ENCODE measurements around the gene ZNF195.

Gene ZNF195

DNA sequence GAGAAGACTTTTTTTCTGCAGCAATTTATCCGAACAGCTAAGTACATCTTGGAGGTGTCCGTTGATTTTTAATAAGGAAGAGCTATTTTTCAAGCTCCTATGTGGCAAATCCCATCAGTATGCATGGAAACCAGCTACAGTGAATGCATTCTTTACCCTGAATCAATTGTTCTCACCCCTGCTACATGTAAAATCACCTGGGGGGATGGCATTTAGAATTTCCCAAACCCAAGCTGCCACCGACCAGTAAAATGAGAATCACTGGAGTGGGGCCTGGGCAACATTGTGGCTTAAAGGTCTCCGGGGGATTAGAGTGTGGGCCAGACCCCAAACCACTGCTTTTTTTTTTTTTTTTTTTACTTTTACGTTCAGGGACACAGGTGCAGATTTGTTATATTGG, 2.8 kb upstream of the ZNF195 start:
- Histone ChIP-seq H3K9ac (ENCODE audit: low read length) (no peak overlapping the region), H3K4me3 (ENCODE audit: low read length) (no peak overlapping the region), H3K36me3 (replicated peaks; ENCODE audit: low read depth, low read length) (peaks cover 14% of the 10 kb centered on the region), H3K4me2 (ENCODE audit: low read length) (no peak overlapping the region), H3K27ac (ENCODE audit: low read length) (no peak overlapping the region), H2AFZ (ENCODE audit: low read depth, low read length) (no peak overlapping the region), H3K79me2 (ENCODE audit: low read length) (peaks cover 22% of the 10 kb centered on the region), H3K4me1 (ENCODE audit: low read length) (peaks cover 7% of the 10 kb centered on the region; the same call in 1 of the 2 replicates), H3K9me3 (ENCODE audit: insufficient read depth, low read length) (peaks cover 9% of the 10 kb centered on the region), H4K20me1 (ENCODE audit: insufficient read depth, low read length) (no peaks in the 10 kb centered on the region), H3K27me3 (ENCODE audit: low read depth, low read length) (no peaks in the 10 kb centered on the region)
- no peak for TF ChIP-seq EZH2phosphoT487 (IDR thresholded peaks at IDR 0.05; ENCODE audit: low read depth)
- TF ChIP-seq, protein P1, sequence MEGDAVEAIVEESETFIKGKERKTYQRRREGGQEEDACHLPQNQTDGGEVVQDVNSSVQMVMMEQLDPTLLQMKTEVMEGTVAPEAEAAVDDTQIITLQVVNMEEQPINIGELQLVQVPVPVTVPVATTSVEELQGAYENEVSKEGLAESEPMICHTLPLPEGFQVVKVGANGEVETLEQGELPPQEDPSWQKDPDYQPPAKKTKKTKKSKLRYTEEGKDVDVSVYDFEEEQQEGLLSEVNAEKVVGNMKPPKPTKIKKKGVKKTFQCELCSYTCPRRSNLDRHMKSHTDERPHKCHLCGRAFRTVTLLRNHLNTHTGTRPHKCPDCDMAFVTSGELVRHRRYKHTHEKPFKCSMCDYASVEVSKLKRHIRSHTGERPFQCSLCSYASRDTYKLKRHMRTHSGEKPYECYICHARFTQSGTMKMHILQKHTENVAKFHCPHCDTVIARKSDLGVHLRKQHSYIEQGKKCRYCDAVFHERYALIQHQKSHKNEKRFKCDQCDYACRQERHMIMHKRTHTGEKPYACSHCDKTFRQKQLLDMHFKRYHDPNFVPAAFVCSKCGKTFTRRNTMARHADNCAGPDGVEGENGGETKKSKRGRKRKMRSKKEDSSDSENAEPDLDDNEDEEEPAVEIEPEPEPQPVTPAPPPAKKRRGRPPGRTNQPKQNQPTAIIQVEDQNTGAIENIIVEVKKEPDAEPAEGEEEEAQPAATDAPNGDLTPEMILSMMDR (IDR thresholded peaks at IDR 0.05; ENCODE audit: low read depth, low read length), result no peak

DNA sequence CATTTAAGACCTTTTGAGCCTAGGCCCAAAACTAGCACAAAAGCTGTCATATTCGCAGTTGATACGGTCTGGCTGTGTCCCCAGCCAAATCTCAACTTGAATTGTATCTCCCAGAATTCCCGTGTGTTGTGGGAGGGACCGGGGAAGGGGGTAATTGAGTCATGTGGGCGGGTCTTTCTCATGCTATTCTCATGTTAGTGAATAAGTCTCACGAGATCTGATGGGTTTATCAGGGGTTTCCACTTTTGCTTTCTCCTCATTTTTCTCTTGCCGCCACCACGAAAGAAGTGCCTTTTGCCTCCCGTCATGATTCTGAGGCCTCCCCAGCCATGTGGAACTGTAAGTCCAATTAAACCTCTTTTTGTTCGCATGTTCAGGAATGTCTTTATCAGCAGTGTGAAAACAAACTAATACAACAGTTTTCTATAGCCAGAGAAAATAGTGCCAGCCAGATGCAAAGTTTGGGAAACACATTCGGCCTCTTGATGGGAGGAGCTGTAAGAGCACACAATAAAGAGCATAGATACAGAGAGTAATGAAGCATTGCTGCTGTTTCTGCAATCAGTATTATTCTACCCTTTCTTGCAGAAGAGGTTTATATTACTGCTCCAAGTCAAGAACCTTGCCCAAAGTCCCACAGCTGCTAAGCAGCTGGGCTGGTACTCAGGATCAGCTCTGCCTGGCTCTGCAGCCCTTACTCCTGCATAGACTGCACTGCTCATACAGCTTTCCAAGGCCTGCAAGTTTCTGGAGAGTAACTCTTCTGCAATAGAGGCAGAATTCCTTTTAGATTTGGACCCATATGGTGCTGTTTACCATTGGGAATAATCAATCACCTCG, 2.0 kb upstream of the ZNF195 start:
- H3K36me3 ChIP-seq (replicated peaks; ENCODE audit: low read depth, low read length), result peaks cover 22% of the 10 kb centered on the region
- no peak overlapping the region for H2AFZ ChIP-seq (ENCODE audit: low read depth, low read length)

GRCh38 chr11:3375552-3375951, 3.4 kb downstream of the ZNF195 start:
- TF ChIP-seq, protein P1 (IDR thresholded peaks at IDR 0.05; ENCODE audit: low read depth, low read length), result no peak
- no peak for TF ChIP-seq EZH2phosphoT487 (IDR thresholded peaks at IDR 0.05; ENCODE audit: low read depth)
- H3K36me3 ChIP-seq (replicated peaks; ENCODE audit: low read depth, low read length), result peaks cover 76% of the 10 kb centered on the region
- peaks cover 83% of the 10 kb centered on the region for H3K79me2 ChIP-seq (ENCODE audit: low read length)
- H3K9me3 ChIP-seq (ENCODE audit: insufficient read depth, low read length), result peaks cover 61% of the 10 kb centered on the region
- H2AFZ ChIP-seq (ENCODE audit: low read depth, low read length), result no peak overlapping the region
- no peaks in the 10 kb centered on the region for H3K27me3 ChIP-seq (ENCODE audit: low read depth, low read length)
- H3K9ac ChIP-seq (ENCODE audit: low read length), result no peak overlapping the region
- 0 out of 2 replicates have a peak, but pooled peaks cover 5% of the 10 kb centered on the region for H4K20me1 ChIP-seq (ENCODE audit: insufficient read depth, low read length)
- peaks cover 7% of the 10 kb centered on the region; the same call in 1 of the 2 replicates for H3K4me1 ChIP-seq (ENCODE audit: low read length)
- no peak overlapping the region for H3K27ac ChIP-seq (ENCODE audit: low read length)
- no peak overlapping the region for H3K4me3 ChIP-seq (ENCODE audit: low read length)
- H3K4me2 ChIP-seq (ENCODE audit: low read length), result no peak overlapping the region

More for the DNA sequence above, 2.0 kb upstream of the ZNF195 start:
- Histone ChIP-seq H4K20me1 (ENCODE audit: insufficient read depth, low read length) (no peaks in the 10 kb centered on the region), H3K4me1 (ENCODE audit: low read length) (peaks cover 7% of the 10 kb centered on the region; the same call in 1 of the 2 replicates), H3K27me3 (ENCODE audit: low read depth, low read length) (no peaks in the 10 kb centered on the region), H3K9me3 (ENCODE audit: insufficient read depth, low read length) (peaks cover 17% of the 10 kb centered on the region), H3K27ac (ENCODE audit: low read length) (no peak overlapping the region), H3K4me2 (ENCODE audit: low read length) (no peak overlapping the region), H3K9ac (ENCODE audit: low read length) (no peak overlapping the region), H3K79me2 (ENCODE audit: low read length) (peaks cover 30% of the 10 kb centered on the region), H3K4me3 (ENCODE audit: low read length) (no peak overlapping the region)
- TF ChIP-seq, protein P1 (IDR thresholded peaks at IDR 0.05; ENCODE audit: low read depth, low read length), result no peak
- TF ChIP-seq EZH2phosphoT487 (IDR thresholded peaks at IDR 0.05; ENCODE audit: low read depth), result no peak

GRCh38 chr11:3370311-3370870, 8.6 kb downstream of the ZNF195 start:
- Histone ChIP-seq H3K36me3 (replicated peaks; ENCODE audit: low read depth, low read length) (peaks cover 97% of the 10 kb centered on the region), H3K9me3 (ENCODE audit: insufficient read depth, low read length) (peaks cover 61% of the 10 kb centered on the region), H3K4me2 (ENCODE audit: low read length) (no peak overlapping the region), H3K4me1 (ENCODE audit: low read length) (no peaks in the 10 kb centered on the region), H3K79me2 (ENCODE audit: low read length) (peaks cover 55% of the 10 kb centered on the region), H3K9ac (ENCODE audit: low read length) (no peak overlapping the region), H3K27me3 (ENCODE audit: low read depth, low read length) (no peaks in the 10 kb centered on the region), H4K20me1 (ENCODE audit: insufficient read depth, low read length) (0 out of 2 replicates have a peak, but pooled peaks cover 5% of the 10 kb centered on the region), H2AFZ (ENCODE audit: low read depth, low read length) (no peak overlapping the region), H3K27ac (ENCODE audit: low read length) (no peak overlapping the region), H3K4me3 (ENCODE audit: low read length) (no peak overlapping the region)
- no peak for TF ChIP-seq EZH2phosphoT487 (IDR thresholded peaks at IDR 0.05; ENCODE audit: low read depth)
- TF ChIP-seq, protein P1 (IDR thresholded peaks at IDR 0.05; ENCODE audit: low read depth, low read length), result no peak
